H9 (cell line): ENCODE measurements around the gene DGKH. TPM values are rescaled to one million over a fixed set of nuclear protein-coding genes. Genes with fewer than 3 reads are reported as not detected.

Experiments
- DNase-seq: peaks from one replicate; pipeline ENCODE4 v3.0.0-alpha.2; 2017
- H2AFZ ChIP-seq: one replicate; pipeline ENCODE4 v1.6.1; 2013; ENCODE audit warnings: mild to moderate bottlenecking, low read length, control low read depth, moderate library complexity
- H2AK5ac ChIP-seq: 2 replicates; pipeline ENCODE4 v1.6.1; 2013; ENCODE audit warnings: low read length, control low read depth, mixed read lengths; ENCODE audit not compliant: insufficient read length
- H2BK120ac ChIP-seq: one replicate; pipeline ENCODE4 v1.6.1; 2013; ENCODE audit warnings: low read depth, mild to moderate bottlenecking, low read length, control low read depth, inconsistent platforms; ENCODE audit not compliant: poor library complexity, severe bottlenecking
- H2BK12ac ChIP-seq: 2 replicates; pipeline ENCODE4 v1.6.1; 2013; ENCODE audit warnings: low read length, control low read depth, mixed read lengths, low read depth; ENCODE audit not compliant: insufficient read length
- H2BK15ac ChIP-seq: 2 replicates; pipeline ENCODE4 v1.6.1; 2013; ENCODE audit warnings: low read depth, low read length, control low read depth
- H2BK20ac ChIP-seq: one replicate; pipeline ENCODE4 v1.6.1; 2013; ENCODE audit warnings: low read depth, mild to moderate bottlenecking, low read length, control low read depth, inconsistent platforms; ENCODE audit not compliant: poor library complexity, severe bottlenecking
- H2BK5ac ChIP-seq: 2 replicates; pipeline ENCODE4 v1.6.1; 2013; ENCODE audit warnings: low read length, control low read depth, mixed read lengths; ENCODE audit not compliant: insufficient read length
- H3K14ac ChIP-seq: 2 replicates; pipeline ENCODE4 v1.6.1; 2013; ENCODE audit warnings: low read length, control low read depth; ENCODE audit not compliant: insufficient read depth
- H3K18ac ChIP-seq: 2 replicates; pipeline ENCODE4 v1.6.1; 2013; ENCODE audit warnings: low read depth, mild to moderate bottlenecking, mixed read lengths, low read length, control low read depth; ENCODE audit not compliant: insufficient read length
- H3K23ac ChIP-seq: 2 replicates; pipeline ENCODE4 v1.6.1; 2013; ENCODE audit warnings: low read length, control low read depth, mixed read lengths, low read depth; ENCODE audit not compliant: insufficient read length
- H3K23me2 ChIP-seq: 2 replicates; pipeline ENCODE4 v1.6.1; 2013; ENCODE audit warnings: low read depth, mild to moderate bottlenecking, mixed read lengths, low read length, control low read depth; ENCODE audit not compliant: insufficient read length, poor library complexity, severe bottlenecking
- H3K27ac ChIP-seq: 2 replicates; pipeline ENCODE4 v1.5.1; 2013; ENCODE audit warnings: low read length, control low read depth, mixed read lengths, low read depth; ENCODE audit not compliant: insufficient read length
- H3K27me3 ChIP-seq: 2 replicates; pipeline ENCODE4 v1.6.1; 2013; ENCODE audit warnings: low read length, control low read depth, inconsistent platforms; ENCODE audit not compliant: insufficient read depth
- H3K4ac ChIP-seq: 2 replicates; pipeline ENCODE4 v1.6.1; 2013; ENCODE audit warnings: low read depth, mild to moderate bottlenecking, control low read depth, inconsistent platforms, low read length, moderate library complexity
- H3K4me1 ChIP-seq: 2 replicates; pipeline ENCODE4 v1.6.1; 2013; ENCODE audit warnings: low read length, control low read depth, inconsistent platforms; ENCODE audit not compliant: insufficient read depth
- H3K4me2 ChIP-seq: 2 replicates; pipeline ENCODE4 v1.6.1; 2013; ENCODE audit warnings: low read length, control low read depth, mixed read lengths; ENCODE audit not compliant: insufficient read length, insufficient read depth
- H3K56ac ChIP-seq: 2 replicates; pipeline ENCODE4 v1.6.1; 2013; ENCODE audit warnings: low read depth, mild to moderate bottlenecking, mixed read lengths, low read length, control low read depth; ENCODE audit not compliant: insufficient read length
- H3K79me1 ChIP-seq: 2 replicates; pipeline ENCODE4 v1.6.1; 2013; ENCODE audit warnings: low read depth, mild to moderate bottlenecking, moderate library complexity, low read length, control low read depth, inconsistent platforms; ENCODE audit not compliant: insufficient read depth, poor library complexity, severe bottlenecking
- H3K79me2 ChIP-seq: 2 replicates; pipeline ENCODE4 v1.6.1; 2013; ENCODE audit warnings: low read length, control low read depth, inconsistent platforms; ENCODE audit not compliant: insufficient read depth
- H3K9ac ChIP-seq: 2 replicates; pipeline ENCODE4 v1.6.1; 2013; ENCODE audit warnings: low read length, control low read depth, mixed read lengths; ENCODE audit not compliant: insufficient read length; ENCODE audit errors: extremely low read depth
- H3K9me3 ChIP-seq: one replicate; pipeline ENCODE4 v1.6.1; 2013; ENCODE audit warnings: low read depth, low read length, inconsistent platforms; ENCODE audit not compliant: control insufficient read depth
- H3T11ph ChIP-seq: one replicate; pipeline ENCODE4 v1.6.1; 2013; ENCODE audit warnings: mild to moderate bottlenecking, low read length, control low read depth, inconsistent platforms
- H4K20me1 ChIP-seq: one replicate; pipeline ENCODE4 v1.6.1; 2013; ENCODE audit not compliant: control insufficient read depth, insufficient read length, insufficient read depth
- H4K5ac ChIP-seq: 2 replicates; pipeline ENCODE4 v1.6.1; 2013; ENCODE audit warnings: low read depth, mild to moderate bottlenecking, mixed read lengths, low read length, control low read depth; ENCODE audit not compliant: insufficient read length
- H4K8ac ChIP-seq: replicated peaks from 2 replicates; pipeline ENCODE4 v1.6.1; 2013; ENCODE audit warnings: low read length, control low read depth, mixed read lengths, low read depth; ENCODE audit not compliant: insufficient read length
- H4K91ac ChIP-seq: 2 replicates; pipeline ENCODE4 v1.6.1; 2013; ENCODE audit warnings: low read depth, mild to moderate bottlenecking, moderate library complexity, mixed read lengths, low read length, control low read depth; ENCODE audit not compliant: insufficient read length
- H3K27ac Mint-ChIP-seq, 3 experiments: 2 replicates in 2 of 3; 3 replicates in 1 of 3; pipeline ENCODE4 v1.8.0; 2020 to 2021; ENCODE audit warnings: mixed read lengths in 3 of 3, mild to moderate bottlenecking in 1 of 3, moderate library complexity in 1 of 3
- H3K27me3 Mint-ChIP-seq: 2 replicates; pipeline ENCODE4 v1.8.0; 2021; ENCODE audit warnings: low read depth, mild to moderate bottlenecking, moderate library complexity, mixed read lengths
- H3K36me3 Mint-ChIP-seq, 3 experiments: 2 replicates in 2 of 3; 3 replicates in 1 of 3; pipeline ENCODE4 v1.8.0; 2020 to 2021; ENCODE audit warnings: low read depth in 3 of 3, mixed read lengths in 3 of 3; ENCODE audit not compliant: insufficient read depth in 1 of 3
- H3K4me1 Mint-ChIP-seq, 2 experiments: 2 replicates each; pipeline ENCODE4 v1.8.0; 2020; ENCODE audit warnings: mixed read lengths in 2 of 2
- H3K4me3 Mint-ChIP-seq, 2 experiments: 2 replicates in 1 of 2; 3 replicates in 1 of 2; pipeline ENCODE4 v1.8.0; 2020 to 2021; ENCODE audit warnings: mild to moderate bottlenecking in 2 of 2, mixed read lengths in 2 of 2, moderate library complexity in 1 of 2
- H3K9me3 Mint-ChIP-seq, 2 experiments: 2 replicates in 1 of 2; 3 replicates in 1 of 2; pipeline ENCODE4 v1.8.0; 2020; ENCODE audit warnings: mild to moderate bottlenecking in 2 of 2, mixed read lengths in 2 of 2, moderate library complexity in 1 of 2
- CTCF ChIP-seq: fragments of 200-600 bp; sonication (generic); conservative IDR thresholded peaks from 3 replicates; pipeline ENCODE4 v1.8.0; 2021; ENCODE audit warnings: antibody characterized with exemption, mild to moderate bottlenecking
- WGBS: extraction: QIAGEN DNeasy Blood & Tissue Kit; methylation state at CpG from one replicate; pipeline ENCODE4 v1.1.7; 2013; ENCODE audit warnings: missing lambda C conversion rate, low lambda C conversion rate, mixed read lengths; ENCODE audit not compliant: insufficient read length; ENCODE audit errors: extremely low coverage; 5-methylcytosine and 5-hydroxymethylcytosine counted together
- total RNA-seq: library from RNA; stranded (reverse); gene quantifications from 2 replicates; pipeline ENCODE4 v1.2.1, GENCODE V29; 2021

DGKH gene
- total RNA-seq, 1 experiment from 2014 or later: 8.6 TPM

GRCh38 chr13:42137856-42138537 is 89.5 kb downstream of the DGKH start:
- no peak for DNase-seq
- H3K4me1 ChIP-seq: no peaks in the 10 kb centered on the region
- H3K27me3 Mint-ChIP-seq: no peaks in the 10 kb centered on the region; the same call in 1 of the 2 replicates
- H2BK20ac ChIP-seq: no peak overlapping the region
- H2BK120ac ChIP-seq: no peak overlapping the region
- no peak overlapping the region for H3T11ph ChIP-seq
- H3K79me2 ChIP-seq: no peaks in the 10 kb centered on the region
- H3K4ac ChIP-seq: no peak overlapping the region
- no peak overlapping the region for H3K14ac ChIP-seq
- H3K23me2 ChIP-seq: no peaks in the 10 kb centered on the region
- H3K4me1 Mint-ChIP-seq: peaks cover 5% of the 10 kb centered on the region in 2 experiments; a peak in 2 of 4 replicates
- H3K79me1 ChIP-seq: no peaks in the 10 kb centered on the region
- no peak overlapping the region for H4K8ac ChIP-seq
- no peaks in the 10 kb centered on the region for H3K9me3 ChIP-seq
- H3K18ac ChIP-seq: no peak overlapping the region
- no peak overlapping the region for H3K27ac Mint-ChIP-seq
- no peak overlapping the region for H2BK15ac ChIP-seq
- H3K56ac ChIP-seq: no peak overlapping the region
- H3K27me3 ChIP-seq: no peaks in the 10 kb centered on the region
- no peak overlapping the region for H4K91ac ChIP-seq
- H3K4me2 ChIP-seq: no peak overlapping the region
- H3K9ac ChIP-seq: no peak overlapping the region
- no peak overlapping the region for H2AFZ ChIP-seq
- no peak overlapping the region for H2BK5ac ChIP-seq
- H4K5ac ChIP-seq: no peak overlapping the region
- H4K20me1 ChIP-seq: no peaks in the 10 kb centered on the region
- no peak for TF ChIP-seq CTCF
- no peak overlapping the region for H2AK5ac ChIP-seq
- H3K9me3 Mint-ChIP-seq: peaks cover 3 to 5% of the 10 kb centered on the region in 2 experiments; a peak in 3 of 5 replicates
- H3K27ac ChIP-seq: no peak overlapping the region
- no peak overlapping the region for H2BK12ac ChIP-seq
- H3K23ac ChIP-seq: no peak overlapping the region
- H3K4me3 Mint-ChIP-seq: no peak overlapping the region
- WGBS: no CpG with 5 or more reads among the region's 3 CpGs
- peaks cover 6 to 9% (median 7%) of the 10 kb centered on the region in 3 experiments; a peak in 5 of 7 replicates for H3K36me3 Mint-ChIP-seq
